HG03196 (cell line): ENCODE results near the gene FMO4.
"Not testable (repeated sequence)": the region's sequence is repeated elsewhere in the genome, so short reads cannot be mapped to it uniquely, and the experiment has no call there.

Experiments
- ATAC-seq: cut with Tn5 transposase; IDR thresholded peaks from one replicate; pipeline ENCODE4 v1.9.1; 2021; ENCODE audit not compliant: unreplicated experiment

FMO4 gene

GRCh38 chr1:171381866-171382210 lies 67.9 kb downstream of the FMO4 start:
- no peak for ATAC-seq

- ATAC-seq: no peak
Observed at GRCh38 chr1:171384496-171384895, 70.5 kb downstream of the FMO4 start.

GRCh38 chr1:171389171-171389570 lies 75.2 kb downstream of the FMO4 start:
- no peak for ATAC-seq

GRCh38 chr1:171390740-171391139 lies 76.8 kb downstream of the FMO4 start:
- not testable (repeated sequence) for ATAC-seq
